HepG2 (cell line): ENCODE results near the gene ACTL6A. TPM values are rescaled to one million over a fixed set of nuclear protein-coding genes. Genes with fewer than 3 reads are reported as not detected.

Experiments
- ATAC-seq: fragments of 200-7000 bp; cut with Tn5 transposase; 3 replicates; pipeline ENCODE4 v1.9.1; 2020; ENCODE audit warnings: mild to moderate bottlenecking, moderate library complexity
- BruUV-seq: library from RNA; stranded (reverse); fragments of 400-500 nt; replicated peaks from 2 replicates; lab custom pipeline; 2021; lab: Mats Ljungman, UMichigan
- CTCF ChIA-PET: fragments of 300-600 bp; formaldehyde crosslinking; extraction: SDS; loops from one replicate; lab custom pipeline; 2021; ENCODE audit warnings: low total read pairs, inconsistent platforms, low intra/inter-chr PET ratio; lab: Yijun Ruan, JAX
- POLR2A ChIA-PET: fragments of 350-600 bp; sonication (Branson Sonifier 250); formaldehyde crosslinking; loops from one replicate; lab custom pipeline; 2020; ENCODE audit warnings: antibody characterized with exemption, inconsistent platforms; lab: Yijun Ruan, JAX
- DNase-seq: peaks from one replicate; pipeline ENCODE4 v3.0.0-alpha.2; 2015; ENCODE audit warnings: low spot score
- FAIRE-seq: peaks from 3 replicates; lab custom pipeline; 2011; peaks lifted over from hg19 to GRCh38; lab: Jason Lieb, UNC
- H2AFZ ChIP-seq: one replicate; pipeline ENCODE4 v1.6.1; 2011; ENCODE audit warnings: low read length, inconsistent platforms
- H3K27ac ChIP-seq: fragments of 300-600 bp; 3 replicates; pipeline ENCODE4 v1.8.0; 2011; ENCODE audit warnings: mixed run types, mild to moderate bottlenecking, mixed read lengths, low read length, inconsistent platforms; ENCODE audit not compliant: insufficient read depth; ENCODE audit errors: extremely low read length
- H3K27me3 ChIP-seq, 2 experiments: fragments of 200-600 bp in 1 of 2; 2 replicates in 1 of 2; 3 replicates in 1 of 2; pipeline versions ENCODE4 v1.6.0 to v1.8.0; 2011; ENCODE audit warnings: low read length in 2 of 2, mild to moderate bottlenecking in 2 of 2, moderate library complexity in 2 of 2, inconsistent platforms in 1 of 2; ENCODE audit not compliant: insufficient read depth in 2 of 2, control insufficient read depth in 1 of 2
- H3K36me3 ChIP-seq, 2 experiments: fragments of 200-600 bp in 1 of 2; replicated peaks in 1 of 2; 2 replicates in 1 of 2; 3 replicates in 1 of 2; pipeline versions ENCODE4 v1.5.1 to v1.8.0; 2011; ENCODE audit warnings: low read length in 2 of 2, inconsistent platforms in 1 of 2; ENCODE audit not compliant: insufficient read depth in 2 of 2, control insufficient read depth in 1 of 2
- H3K4me1 ChIP-seq: 2 replicates; pipeline ENCODE4 v1.5.1; 2012; ENCODE audit warnings: low read length, inconsistent platforms; ENCODE audit not compliant: insufficient read depth
- H3K4me2 ChIP-seq: 2 replicates; pipeline ENCODE4 v1.6.0; 2011; ENCODE audit warnings: low read depth, low read length, inconsistent platforms
- H3K4me3 ChIP-seq, 3 experiments: fragments of 200-600 bp in 1 of 3; sonication (generic), shearing (Covaris generic) in 1 of 3; replicated peaks in 1 of 3; 2 replicates each; pipeline ENCODE4 v1.5.1; 2011 to 2016; ENCODE audit warnings: low read length in 3 of 3, inconsistent platforms in 2 of 3, low read depth in 2 of 3, mild to moderate bottlenecking in 2 of 3, control low read depth in 1 of 3, mixed read lengths in 1 of 3; ENCODE audit not compliant: insufficient read depth in 1 of 3
- H3K79me2 ChIP-seq: one replicate; pipeline ENCODE4 v1.6.1; 2011; ENCODE audit warnings: low read length, inconsistent platforms; ENCODE audit not compliant: insufficient read depth
- H3K9ac ChIP-seq: 2 replicates; pipeline ENCODE4 v1.6.0; 2011; ENCODE audit warnings: mild to moderate bottlenecking, low read depth, low read length, inconsistent platforms; ENCODE audit not compliant: insufficient read depth
- H3K9me3 ChIP-seq: 2 replicates; pipeline ENCODE4 v1.5.1; 2012; ENCODE audit warnings: mild to moderate bottlenecking, low read length
- H4K20me1 ChIP-seq: 2 replicates; pipeline ENCODE4 v1.6.0; 2011; ENCODE audit warnings: inconsistent platforms, mild to moderate bottlenecking, low read length, moderate library complexity; ENCODE audit not compliant: insufficient read depth
- ARID3A ChIP-seq: IDR thresholded peaks from 2 replicates; pipeline ENCODE4 v1.6.1; 2012; ENCODE audit warnings: low read depth, low read length, improper control_type of control experiment
- HNF1B ChIP-seq: sonication (generic); formaldehyde crosslinking; IDR thresholded peaks from 2 replicates; pipeline ENCODE4 v1.5.1; 2020; ENCODE audit warnings: mild to moderate bottlenecking, moderate library complexity, missing genetic modification reagents
- HNF4G ChIP-seq, 2 experiments: sonication (generic) in 1 of 2; formaldehyde crosslinking in 1 of 2; IDR thresholded peaks; 2 replicates each; pipeline versions ENCODE4 v1.4.0 to v1.6.1; 2011 to 2020; ENCODE audit warnings: borderline replicate concordance in 2 of 2, low read depth in 2 of 2, mild to moderate bottlenecking in 2 of 2, low read length in 1 of 2, missing genetic modification reagents in 1 of 2, moderate library complexity in 1 of 2
- LBX2 ChIP-seq: sonication (generic); formaldehyde crosslinking; IDR thresholded peaks from 2 replicates; pipeline ENCODE4 v1.5.0; 2020; ENCODE audit warnings: missing genetic modification reagents, mild to moderate bottlenecking, borderline replicate concordance
- NR2F6 ChIP-seq, 2 experiments: IDR thresholded peaks; 2 replicates each; pipeline ENCODE4 v1.6.1; 2016; ENCODE audit warnings: antibody characterized with exemption in 1 of 2, mild to moderate bottlenecking in 1 of 2
- PREB ChIP-seq: sonication (generic); formaldehyde crosslinking; IDR thresholded peaks from 2 replicates; pipeline ENCODE4 v1.4.0; 2020; ENCODE audit warnings: missing genetic modification reagents
- RFX3 ChIP-seq: IDR thresholded peaks from 2 replicates; pipeline ENCODE4 v1.6.1; 2016; ENCODE audit warnings: missing biosample characterization, missing genetic modification reagents
- ZBTB21 ChIP-seq: sonication (generic); formaldehyde crosslinking; IDR thresholded peaks from 2 replicates; pipeline ENCODE4 v1.4.0; 2020; ENCODE audit warnings: missing genetic modification reagents
- ZNF292 ChIP-seq: sonication (generic); formaldehyde crosslinking; IDR thresholded peaks from 2 replicates; pipeline ENCODE4 v1.8.1; 2022; ENCODE audit warnings: mild to moderate bottlenecking, low read depth, missing genetic modification reagents, borderline replicate concordance
- ZNF296 ChIP-seq: sonication (generic); formaldehyde crosslinking; conservative IDR thresholded peaks from 2 replicates; pipeline ENCODE4 v1.5.0; 2020; ENCODE audit warnings: mild to moderate bottlenecking, missing genetic modification reagents
- ZNF382 ChIP-seq: sonication (generic); formaldehyde crosslinking; IDR thresholded peaks from 2 replicates; pipeline ENCODE4 v1.5.0; 2020; ENCODE audit warnings: missing genetic modification reagents, mild to moderate bottlenecking, borderline replicate concordance
- ZNF577 ChIP-seq: sonication (generic); formaldehyde crosslinking; IDR thresholded peaks from 2 replicates; pipeline ENCODE4 v1.4.0; 2020; ENCODE audit warnings: mild to moderate bottlenecking, low read depth, missing genetic modification reagents, borderline replicate concordance
- ZNF652 ChIP-seq: IDR thresholded peaks from 2 replicates; pipeline ENCODE4 v1.6.1; 2016; ENCODE audit warnings: low read depth, borderline replicate concordance
- WGBS: methylation state at CpG from one replicate; pipeline ENCODE4 v1.1.6; 2017; ENCODE audit warnings: low lambda C conversion rate; 5-methylcytosine and 5-hydroxymethylcytosine counted together
- in situ Hi-C: cut with HindIII; loops from 2 replicates; pipeline ENCODE4 v1.10.0; 2017; ENCODE audit warnings: low pct_unique_long_range_greater_than_20kb; ENCODE audit not compliant: extremely low pct_ligation_motif_present
- intact Hi-C: fragments of 100-400 bp; cut with micrococcal nuclease; formaldehyde crosslinking; loops from one replicate; pipeline ENCODE4 v1.10.0; 2022; ENCODE audit not compliant: unreplicated experiment
- polyA plus RNA-seq, 8 experiments: library from polyadenylated mRNA; depleted of rRNA in 3 of 8; stranded (reverse) in 7 of 8; unstranded in 1 of 8; fragments of >200 nt; fragmentation: Illumina TruSeq in 4 of 8; extraction: Trizol in 4 of 8; gene quantifications; 2 replicates each; pipeline versions ENCODE4 v1.2.1 to v1.2.3, GENCODE V29; 2011 to 2016; ENCODE audit warnings: low read depth in 4 of 8, missing spikeins in 1 of 8, mixed read lengths in 1 of 8; ENCODE audit not compliant: insufficient read depth in 1 of 8
- total RNA-seq, 5 experiments: library from RNA; depleted of rRNA; stranded (reverse); fragments of >200 nt; fragmentation: Illumina TruSeq; extraction: Trizol; gene quantifications; 2 replicates each; pipeline ENCODE4 v1.2.3, GENCODE V29; 2016; ENCODE audit warnings: low read depth in 1 of 5

Gene ACTL6A
- total and polyA plus RNA-seq, 2 of the 13 experiments (the other 11 are each of a cell fraction or from before 2014, with no cell fraction given) = 58.1 to 84.1 TPM

GRCh38 chr3:179526989-179527391 is 35.7 kb upstream of the ACTL6A start:
- no peak for FAIRE-seq
- H3K4me2 ChIP-seq = no peak overlapping the region
- POLR2A ChIA-PET = no interaction called here

GRCh38 chr3:179528772-179529171 is 34.0 kb upstream of the ACTL6A start:
- CTCF ChIA-PET = no interaction called here
- Histone ChIP-seq H3K27ac (no peak overlapping the region), H3K9ac (no peak overlapping the region), H3K9me3 (no peaks in the 10 kb centered on the region), H3K79me2 (no peaks in the 10 kb centered on the region), H4K20me1 (no peaks in the 10 kb centered on the region), H2AFZ (no peak overlapping the region), H3K4me1 (no peaks in the 10 kb centered on the region), H3K4me3 (no peak overlapping the region), H3K36me3 (no peaks in the 10 kb centered on the region), H3K4me2 (no peak overlapping the region), H3K27me3 (peaks cover 0 to 9% of the 10 kb centered on the region in 2 experiments; a peak in 2 of 5 replicates)
- DNase-seq (no peak), FAIRE-seq (no peak), ATAC-seq (no peak)
- 24% methylated on average over 4 of the region's 4 CpGs for WGBS
- POLR2A ChIA-PET = no interaction called here
- intact Hi-C loops (no loop called here), in situ Hi-C loops (no loop called here)
- BruUV-seq = no TSS peak
- TF ChIP-seq ZNF296 = no peak
- TF ChIP-seq LBX2 (CRISPR knock-in tag) = no peak
- TF ChIP-seq ZNF577 (CRISPR knock-in tag) = no peak
- no peak for TF ChIP-seq ZNF292
- TF ChIP-seq PREB (CRISPR knock-in tag) = no peak
- TF ChIP-seq NR2F6 (IDR thresholded peaks at IDR 0.05) = no peak
- no peak for TF ChIP-seq NR2F6 (CRISPR knock-in tag; IDR thresholded peaks at IDR 0.05)
- TF ChIP-seq RFX3 (CRISPR knock-in tag) = no peak
- no peak for TF ChIP-seq ZNF382 (CRISPR knock-in tag)
- TF ChIP-seq HNF1B (CRISPR knock-in tag) = no peak
- TF ChIP-seq ARID3A = no peak
- TF ChIP-seq ZBTB21 (CRISPR knock-in tag) = no peak

More at GRCh38 chr3:179526989-179527391, 35.7 kb upstream of the ACTL6A start:
- no peak overlapping the region for H3K4me3 ChIP-seq
- no peak overlapping the region for H3K27ac ChIP-seq
- no peaks in the 10 kb centered on the region for H3K36me3 ChIP-seq
- no peak overlapping the region for H3K9ac ChIP-seq
- DNase-seq (no peak), ATAC-seq (no peak)
- H4K20me1 ChIP-seq = no peaks in the 10 kb centered on the region
- H3K9me3 ChIP-seq = no peaks in the 10 kb centered on the region
- H3K27me3 ChIP-seq = peaks cover 0 to 9% of the 10 kb centered on the region in 2 experiments; a peak in 2 of 5 replicates
- CTCF ChIA-PET = no interaction called here
- no peak overlapping the region for H2AFZ ChIP-seq
- no peaks in the 10 kb centered on the region for H3K79me2 ChIP-seq
- no TSS peak for BruUV-seq
- intact Hi-C loops = no loop called here
- no peaks in the 10 kb centered on the region for H3K4me1 ChIP-seq
- 9% methylated on average over 3 of the region's 3 CpGs for WGBS
- no peak for TF ChIP-seq HNF4G (IDR thresholded peaks at IDR 0.05; ENCODE audit: borderline replicate concordance, low read depth, low read length)
- no peak for TF ChIP-seq HNF4G (CRISPR knock-in tag; IDR thresholded peaks at IDR 0.05; ENCODE audit: borderline replicate concordance, low read depth)
- TF ChIP-seq ZNF652 (CRISPR knock-in tag) = peak; percentile 87
- TF ChIP-seq, all 625 proteins: peak for 1
- in situ Hi-C loops = no loop called here
